ENCODE data around the gene FAM25G.
"Not testable (repeated sequence)": the region's sequence is repeated elsewhere in the genome, so short reads cannot be mapped to it uniquely, and the experiment has no call there.

The FAM25G gene

DNA sequence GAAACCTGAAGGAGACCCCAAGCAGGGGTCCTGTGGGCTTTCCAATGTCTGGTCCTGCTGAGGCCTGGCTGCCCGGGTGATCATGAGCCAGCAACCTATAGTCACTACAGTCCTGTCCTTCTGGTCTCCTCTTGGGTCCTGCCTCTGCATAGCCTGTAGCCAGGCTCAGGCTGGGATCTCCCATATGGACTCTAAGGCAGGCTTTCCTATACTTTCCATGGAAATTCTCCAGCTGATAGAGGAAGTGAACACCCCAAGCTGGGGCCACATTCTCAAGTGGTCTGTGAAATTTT is 34.0 kb downstream of the FAM25G start:
- H3K4me3 ChIP-seq (ENCODE audit: low read depth, low read length, poor library complexity, severe bottlenecking), result no peak overlapping the region
- no peak overlapping the region for H3K27ac ChIP-seq (ENCODE audit: low read depth, low read length, poor library complexity, severe bottlenecking)
- no peak overlapping the region for H2AFZ ChIP-seq (ENCODE audit: low read length)
- H3K36me3 ChIP-seq (ENCODE audit: insufficient read depth, low read length), result no peaks in the 10 kb centered on the region
- no peak overlapping the region for H3K4me2 ChIP-seq (ENCODE audit: low read length)
- no peaks in the 10 kb centered on the region for H4K20me1 ChIP-seq (ENCODE audit: insufficient read depth, low read length)
- H3K27me3 ChIP-seq (ENCODE audit: insufficient read depth, low read length), result no peaks in the 10 kb centered on the region
- H3K4me1 ChIP-seq (ENCODE audit: insufficient read depth, low read length, severe bottlenecking), result no peaks in the 10 kb centered on the region
- no peak overlapping the region for H3K9ac ChIP-seq (ENCODE audit: low read length)
- H3K79me2 ChIP-seq (ENCODE audit: insufficient read depth, low read length), result no peaks in the 10 kb centered on the region
- no peaks in the 10 kb centered on the region for H3K9me2 ChIP-seq (ENCODE audit: low read depth, low read length)
- H3F3A ChIP-seq (ENCODE audit: insufficient read depth, low read length), result no peaks in the 10 kb centered on the region
- no peaks in the 10 kb centered on the region for H3K9me3 ChIP-seq (ENCODE audit: low read length)
- no peak for TF ChIP-seq EZH2 (IDR thresholded peaks at IDR 0.05; ENCODE audit: borderline replicate concordance, low read length)
- TF ChIP-seq, protein P1, sequence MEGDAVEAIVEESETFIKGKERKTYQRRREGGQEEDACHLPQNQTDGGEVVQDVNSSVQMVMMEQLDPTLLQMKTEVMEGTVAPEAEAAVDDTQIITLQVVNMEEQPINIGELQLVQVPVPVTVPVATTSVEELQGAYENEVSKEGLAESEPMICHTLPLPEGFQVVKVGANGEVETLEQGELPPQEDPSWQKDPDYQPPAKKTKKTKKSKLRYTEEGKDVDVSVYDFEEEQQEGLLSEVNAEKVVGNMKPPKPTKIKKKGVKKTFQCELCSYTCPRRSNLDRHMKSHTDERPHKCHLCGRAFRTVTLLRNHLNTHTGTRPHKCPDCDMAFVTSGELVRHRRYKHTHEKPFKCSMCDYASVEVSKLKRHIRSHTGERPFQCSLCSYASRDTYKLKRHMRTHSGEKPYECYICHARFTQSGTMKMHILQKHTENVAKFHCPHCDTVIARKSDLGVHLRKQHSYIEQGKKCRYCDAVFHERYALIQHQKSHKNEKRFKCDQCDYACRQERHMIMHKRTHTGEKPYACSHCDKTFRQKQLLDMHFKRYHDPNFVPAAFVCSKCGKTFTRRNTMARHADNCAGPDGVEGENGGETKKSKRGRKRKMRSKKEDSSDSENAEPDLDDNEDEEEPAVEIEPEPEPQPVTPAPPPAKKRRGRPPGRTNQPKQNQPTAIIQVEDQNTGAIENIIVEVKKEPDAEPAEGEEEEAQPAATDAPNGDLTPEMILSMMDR (IDR thresholded peaks at IDR 0.05; ENCODE audit: low read length), result no peak

DNA sequence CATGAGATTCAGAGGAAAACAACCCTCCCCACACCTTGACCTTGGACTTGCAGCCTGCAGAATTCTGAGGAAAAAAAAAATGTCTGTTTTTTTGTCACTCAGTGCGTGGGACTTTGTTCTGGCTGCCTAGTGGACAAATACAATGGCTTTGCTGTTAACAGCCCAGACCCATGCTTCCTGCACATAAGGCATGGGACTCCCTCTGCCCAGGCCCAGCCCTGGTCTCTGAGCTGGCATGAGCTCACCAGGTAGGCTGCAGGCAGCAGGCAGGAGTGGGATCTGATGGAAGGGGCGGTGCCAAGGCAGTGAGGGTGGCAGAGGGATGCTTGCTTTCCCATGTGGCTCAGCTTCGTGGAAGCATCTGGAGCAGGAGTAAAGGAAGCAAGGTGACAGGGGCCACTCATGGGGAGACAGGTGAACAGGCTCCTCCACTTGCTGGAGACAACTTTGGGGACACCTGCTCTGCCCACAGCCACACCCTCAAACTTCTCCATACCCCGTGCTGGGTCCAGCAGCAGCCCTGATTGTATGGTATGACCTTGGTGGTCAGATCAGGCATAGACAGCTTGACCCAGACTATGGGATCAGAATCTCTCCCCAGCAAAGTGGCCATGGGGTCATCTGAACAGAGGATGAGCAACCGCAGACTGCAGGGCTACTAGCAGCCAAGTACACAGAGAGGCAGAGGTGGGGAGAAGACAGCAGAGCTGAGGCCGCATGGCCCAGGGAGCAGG is 34.5 kb downstream of the FAM25G start:
- no peaks in the 10 kb centered on the region for H3K27me3 ChIP-seq (ENCODE audit: insufficient read depth, low read length)
- no peaks in the 10 kb centered on the region for H3K9me2 ChIP-seq (ENCODE audit: low read depth, low read length)
- H3K9me3 ChIP-seq (ENCODE audit: low read length), result no peaks in the 10 kb centered on the region
- no peak overlapping the region for H2AFZ ChIP-seq (ENCODE audit: low read length)
- H3K4me3 ChIP-seq (ENCODE audit: low read depth, low read length, poor library complexity, severe bottlenecking), result no peak overlapping the region
- H3K4me2 ChIP-seq (ENCODE audit: low read length), result no peak overlapping the region
- H3F3A ChIP-seq (ENCODE audit: insufficient read depth, low read length), result no peaks in the 10 kb centered on the region
- H3K79me2 ChIP-seq (ENCODE audit: insufficient read depth, low read length), result no peaks in the 10 kb centered on the region
- no peak overlapping the region for H3K27ac ChIP-seq (ENCODE audit: low read depth, low read length, poor library complexity, severe bottlenecking)
- H3K9ac ChIP-seq (ENCODE audit: low read length), result no peak overlapping the region
- no peaks in the 10 kb centered on the region for H4K20me1 ChIP-seq (ENCODE audit: insufficient read depth, low read length)
- no peaks in the 10 kb centered on the region for H3K4me1 ChIP-seq (ENCODE audit: insufficient read depth, low read length, severe bottlenecking)
- no peaks in the 10 kb centered on the region for H3K36me3 ChIP-seq (ENCODE audit: insufficient read depth, low read length)
- TF ChIP-seq EZH2 (IDR thresholded peaks at IDR 0.05; ENCODE audit: borderline replicate concordance, low read length), result no peak
- TF ChIP-seq, protein P1 (IDR thresholded peaks at IDR 0.05; ENCODE audit: low read length), result no peak

DNA sequence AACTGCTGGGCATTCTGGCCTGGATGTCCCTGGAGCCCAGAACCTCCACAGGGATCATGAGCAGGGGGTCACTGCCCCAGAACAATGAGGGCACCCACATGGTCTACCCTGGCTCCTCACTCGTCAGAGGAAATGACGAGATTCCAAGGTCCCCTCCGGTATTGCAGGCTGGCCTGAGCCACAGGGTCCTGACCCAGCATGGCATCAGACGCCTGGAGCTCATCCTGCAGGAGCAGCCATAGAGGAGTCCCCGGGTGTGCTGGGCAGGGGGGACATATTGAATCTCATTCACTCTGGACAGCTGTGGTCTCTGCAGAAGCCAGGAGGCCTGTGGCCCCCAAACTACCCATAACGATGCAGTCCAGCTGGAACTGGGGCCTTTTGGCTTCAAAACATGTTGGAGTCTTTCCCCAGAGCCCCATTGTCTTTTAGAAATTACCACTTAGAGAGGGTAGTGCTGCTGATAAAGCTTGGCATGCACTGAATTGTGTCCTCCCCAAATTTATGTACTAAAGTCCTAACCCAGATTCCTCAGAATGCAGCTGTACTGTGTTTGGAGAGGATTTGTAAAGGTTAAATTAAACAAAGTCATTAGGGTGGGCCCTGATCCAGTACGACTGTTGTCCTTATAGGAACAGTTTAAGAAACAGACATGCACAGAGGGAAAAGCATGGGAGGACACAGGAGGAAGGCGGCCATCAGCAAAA is 35.3 kb downstream of the FAM25G start:
- Histone ChIP-seq H3K27me3 (ENCODE audit: insufficient read depth, low read length) (no peaks in the 10 kb centered on the region), H3K9ac (ENCODE audit: low read length) (no peak overlapping the region), H3K9me2 (ENCODE audit: low read depth, low read length) (no peaks in the 10 kb centered on the region), H3K9me3 (ENCODE audit: low read length) (no peaks in the 10 kb centered on the region), H2AFZ (ENCODE audit: low read length) (no peak overlapping the region), H3K36me3 (ENCODE audit: insufficient read depth, low read length) (no peaks in the 10 kb centered on the region), H3K4me2 (ENCODE audit: low read length) (no peak overlapping the region), H3K4me3 (ENCODE audit: low read depth, low read length, poor library complexity, severe bottlenecking) (no peak overlapping the region), H4K20me1 (ENCODE audit: insufficient read depth, low read length) (no peaks in the 10 kb centered on the region), H3F3A (ENCODE audit: insufficient read depth, low read length) (no peaks in the 10 kb centered on the region), H3K4me1 (ENCODE audit: insufficient read depth, low read length, severe bottlenecking) (no peaks in the 10 kb centered on the region), H3K27ac (ENCODE audit: low read depth, low read length, poor library complexity, severe bottlenecking) (no peak overlapping the region), H3K79me2 (ENCODE audit: insufficient read depth, low read length) (no peaks in the 10 kb centered on the region)
- TF ChIP-seq, protein P1 (IDR thresholded peaks at IDR 0.05; ENCODE audit: low read length), result no peak
- no peak for TF ChIP-seq EZH2 (IDR thresholded peaks at IDR 0.05; ENCODE audit: borderline replicate concordance, low read length)

DNA sequence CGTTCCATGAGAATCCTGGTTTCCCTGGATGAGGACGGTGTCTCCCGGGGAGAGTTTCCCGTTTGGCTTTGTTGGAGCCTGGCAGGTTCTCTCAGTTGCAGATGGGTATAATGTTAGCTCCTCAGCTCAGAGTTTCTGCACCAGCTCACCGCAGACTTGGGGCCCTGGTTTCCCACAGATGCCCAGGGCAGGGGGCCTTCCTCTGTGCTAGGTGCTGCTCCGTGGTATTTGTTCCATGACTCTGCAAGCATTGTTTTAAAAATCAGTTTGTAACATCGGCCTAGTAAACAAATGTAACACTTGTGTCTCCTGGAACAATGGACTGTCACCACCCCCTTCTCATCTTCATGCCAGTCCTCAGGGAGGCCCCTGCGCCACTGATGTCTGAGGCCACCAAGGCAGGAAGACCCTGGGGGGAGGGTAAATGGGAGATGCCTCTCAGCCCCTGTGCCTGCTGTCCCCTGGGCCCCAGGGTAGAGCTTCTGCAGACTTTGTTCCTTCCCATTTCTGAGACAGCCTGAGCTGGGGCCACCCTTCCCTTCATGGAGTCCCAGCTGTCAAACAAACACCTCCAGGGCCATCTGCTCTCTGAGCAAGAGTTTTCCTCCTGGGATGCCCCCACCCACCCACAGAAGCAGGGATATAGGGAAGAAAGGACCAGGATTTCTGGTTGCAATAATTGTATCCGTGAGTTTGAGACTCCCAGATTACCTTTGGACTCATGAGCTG is 36.0 kb downstream of the FAM25G start:
- not testable (repeated sequence) for H4K20me1 ChIP-seq (ENCODE audit: insufficient read depth, low read length); H3K9me3 ChIP-seq (ENCODE audit: low read length); H3K9me2 ChIP-seq (ENCODE audit: low read depth, low read length); H3K4me3 ChIP-seq (ENCODE audit: low read depth, low read length, poor library complexity, severe bottlenecking); H3K79me2 ChIP-seq (ENCODE audit: insufficient read depth, low read length); H3F3A ChIP-seq (ENCODE audit: insufficient read depth, low read length); H3K27me3 ChIP-seq (ENCODE audit: insufficient read depth, low read length); H3K36me3 ChIP-seq (ENCODE audit: insufficient read depth, low read length); H2AFZ ChIP-seq (ENCODE audit: low read length); H3K27ac ChIP-seq (ENCODE audit: low read depth, low read length, poor library complexity, severe bottlenecking); H3K4me2 ChIP-seq (ENCODE audit: low read length); H3K4me1 ChIP-seq (ENCODE audit: insufficient read depth, low read length, severe bottlenecking); H3K9ac ChIP-seq (ENCODE audit: low read length)
